ENCODE data around the gene SOX6. TPM values are rescaled to one million over a fixed set of nuclear protein-coding genes. Genes with fewer than 3 reads are reported as not detected.
"Not testable (repeated sequence)": the region's sequence is repeated elsewhere in the genome, so short reads cannot be mapped to it uniquely, and the experiment has no call there.

The SOX6 gene
- total RNA-seq, 2 donors from 2014 or later = 3.1 to 15.5 TPM

DNA sequence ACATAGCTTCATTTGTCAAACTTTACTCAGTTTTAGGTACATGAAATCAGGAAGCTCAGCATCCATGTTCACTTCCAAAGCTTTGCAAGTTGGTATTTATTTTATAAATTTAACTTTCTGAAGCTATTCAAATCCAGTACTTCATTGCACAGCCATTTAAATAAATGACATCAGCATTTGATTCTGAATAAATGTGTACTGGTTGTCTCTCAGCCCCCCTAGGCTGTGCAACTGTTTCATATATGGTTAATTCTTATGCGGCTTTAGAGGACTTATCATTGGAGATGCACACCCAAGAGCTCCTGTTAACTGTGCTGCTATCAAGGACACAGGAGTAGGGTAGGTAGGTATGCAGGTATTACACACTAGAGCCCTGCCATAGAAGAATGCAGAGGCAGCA is 325.1 kb downstream of the SOX6 start:
- DNase-seq (ENCODE audit: low spot score) = no peak
- H3K4me3 ChIP-seq = no peak overlapping the region
- H3K36me3 ChIP-seq = no peaks in the 10 kb centered on the region
- 100% methylated on average over 1 of the region's 1 CpG for WGBS
- H3K9me3 ChIP-seq = no peaks in the 10 kb centered on the region
- TF ChIP-seq, protein P1, sequence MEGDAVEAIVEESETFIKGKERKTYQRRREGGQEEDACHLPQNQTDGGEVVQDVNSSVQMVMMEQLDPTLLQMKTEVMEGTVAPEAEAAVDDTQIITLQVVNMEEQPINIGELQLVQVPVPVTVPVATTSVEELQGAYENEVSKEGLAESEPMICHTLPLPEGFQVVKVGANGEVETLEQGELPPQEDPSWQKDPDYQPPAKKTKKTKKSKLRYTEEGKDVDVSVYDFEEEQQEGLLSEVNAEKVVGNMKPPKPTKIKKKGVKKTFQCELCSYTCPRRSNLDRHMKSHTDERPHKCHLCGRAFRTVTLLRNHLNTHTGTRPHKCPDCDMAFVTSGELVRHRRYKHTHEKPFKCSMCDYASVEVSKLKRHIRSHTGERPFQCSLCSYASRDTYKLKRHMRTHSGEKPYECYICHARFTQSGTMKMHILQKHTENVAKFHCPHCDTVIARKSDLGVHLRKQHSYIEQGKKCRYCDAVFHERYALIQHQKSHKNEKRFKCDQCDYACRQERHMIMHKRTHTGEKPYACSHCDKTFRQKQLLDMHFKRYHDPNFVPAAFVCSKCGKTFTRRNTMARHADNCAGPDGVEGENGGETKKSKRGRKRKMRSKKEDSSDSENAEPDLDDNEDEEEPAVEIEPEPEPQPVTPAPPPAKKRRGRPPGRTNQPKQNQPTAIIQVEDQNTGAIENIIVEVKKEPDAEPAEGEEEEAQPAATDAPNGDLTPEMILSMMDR (IDR thresholded peaks at IDR 0.05) = no peak
- TF ChIP-seq POLR2A (IDR thresholded peaks at IDR 0.05) (no peak), POLR2AphosphoS5 (IDR thresholded peaks at IDR 0.05) (no peak)
- H3K27me3 ChIP-seq (replicated peaks; ENCODE audit: insufficient read depth) = no peaks in the 10 kb centered on the region
- no peak overlapping the region for H3K27ac ChIP-seq
- intact Hi-C loops (cut with DNase I) = no loop called here
- no peaks in the 10 kb centered on the region for H3K4me1 ChIP-seq (replicated peaks)

DNA sequence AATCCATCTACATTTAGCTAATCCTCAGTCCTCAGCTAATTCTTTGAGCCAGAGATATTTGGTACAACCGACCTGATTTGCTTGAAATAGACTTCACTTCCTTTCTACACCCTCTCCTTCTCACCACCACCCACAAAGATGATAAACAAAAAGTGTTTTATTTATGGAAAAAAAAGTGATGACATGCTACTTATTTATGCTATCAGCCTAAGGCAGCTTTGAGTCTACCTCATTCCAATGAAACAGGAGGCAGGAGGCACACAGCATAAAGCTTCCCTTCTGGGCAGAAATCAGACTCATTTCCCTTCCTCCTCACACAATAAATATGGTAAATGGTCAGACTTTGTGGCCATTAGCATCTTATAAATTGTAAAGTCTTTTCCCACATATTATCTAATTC is 325.7 kb downstream of the SOX6 start:
- Histone ChIP-seq H3K27me3 (replicated peaks; ENCODE audit: insufficient read depth) (no peaks in the 10 kb centered on the region), H3K4me1 (replicated peaks) (no peaks in the 10 kb centered on the region), H3K27ac (no peak overlapping the region), H3K4me3 (no peak overlapping the region), H3K36me3 (no peaks in the 10 kb centered on the region), H3K9me3 (no peaks in the 10 kb centered on the region)
- DNase-seq (ENCODE audit: low spot score) = no peak
- intact Hi-C loops (cut with DNase I) = no loop called here
- no peak for TF ChIP-seq POLR2AphosphoS5 (IDR thresholded peaks at IDR 0.05)
- TF ChIP-seq POLR2A (IDR thresholded peaks at IDR 0.05) = no peak
- TF ChIP-seq, protein P1 (IDR thresholded peaks at IDR 0.05) = no peak
- WGBS = 76% methylated on average over 1 of the region's 1 CpG

DNA sequence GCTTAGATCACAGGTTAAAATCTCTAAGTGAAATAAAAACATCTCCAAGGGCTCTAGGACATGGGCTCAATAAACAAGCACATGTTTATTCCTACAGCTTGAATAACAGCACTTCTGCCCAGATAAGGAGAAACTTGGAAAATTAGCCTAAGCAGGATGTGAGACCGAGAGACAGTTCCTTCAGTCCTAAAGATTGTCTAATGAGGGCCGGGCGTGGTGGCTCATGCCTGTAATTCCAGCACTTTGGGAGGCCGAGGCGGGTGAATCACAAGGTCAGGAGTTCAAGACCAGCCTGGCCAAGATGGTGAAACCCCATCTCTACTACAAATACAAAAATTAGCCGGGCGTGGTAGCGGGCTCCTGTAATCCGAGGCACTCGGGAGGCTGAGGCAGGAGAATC is 327.2 kb downstream of the SOX6 start:
- DNase-seq (ENCODE audit: low spot score); H3K4me3 ChIP-seq; H3K27ac ChIP-seq; H3K27me3 ChIP-seq (replicated peaks; ENCODE audit: insufficient read depth); H3K9me3 ChIP-seq; H3K4me1 ChIP-seq (replicated peaks); intact Hi-C loops (cut with DNase I); H3K36me3 ChIP-seq: not testable (repeated sequence)
- WGBS = 97% methylated on average over 10 of the region's 10 CpGs

DNA sequence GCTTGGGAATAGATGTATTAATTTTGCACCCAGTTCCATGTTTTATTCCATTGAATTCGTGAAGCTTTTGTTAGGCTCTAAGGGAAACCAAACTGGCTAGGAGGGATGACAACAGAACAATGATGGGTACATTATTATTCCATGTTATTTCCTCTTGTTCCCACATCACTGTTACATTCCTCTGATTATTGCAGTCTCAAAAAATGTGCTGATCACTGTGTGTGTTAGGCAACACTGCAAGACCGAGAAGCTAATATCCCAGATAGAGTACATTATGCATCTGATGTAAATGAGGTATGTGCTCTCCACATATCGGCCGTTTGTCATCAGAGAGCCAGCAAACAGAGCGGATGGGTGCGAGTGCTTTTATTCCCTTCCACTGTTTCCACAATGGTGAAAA is 327.9 kb downstream of the SOX6 start:
- Histone ChIP-seq H3K4me3 (no peak overlapping the region), H3K27ac (no peak overlapping the region), H3K9me3 (no peaks in the 10 kb centered on the region), H3K27me3 (replicated peaks; ENCODE audit: insufficient read depth) (no peaks in the 10 kb centered on the region), H3K36me3 (no peaks in the 10 kb centered on the region), H3K4me1 (replicated peaks) (no peaks in the 10 kb centered on the region)
- intact Hi-C loops (cut with DNase I) = no loop called here
- no peak for TF ChIP-seq POLR2AphosphoS5 (IDR thresholded peaks at IDR 0.05)
- no peak for TF ChIP-seq POLR2A (IDR thresholded peaks at IDR 0.05)
- DNase-seq (ENCODE audit: low spot score) = no peak
- 96% methylated on average over 6 of the region's 6 CpGs for WGBS

DNA sequence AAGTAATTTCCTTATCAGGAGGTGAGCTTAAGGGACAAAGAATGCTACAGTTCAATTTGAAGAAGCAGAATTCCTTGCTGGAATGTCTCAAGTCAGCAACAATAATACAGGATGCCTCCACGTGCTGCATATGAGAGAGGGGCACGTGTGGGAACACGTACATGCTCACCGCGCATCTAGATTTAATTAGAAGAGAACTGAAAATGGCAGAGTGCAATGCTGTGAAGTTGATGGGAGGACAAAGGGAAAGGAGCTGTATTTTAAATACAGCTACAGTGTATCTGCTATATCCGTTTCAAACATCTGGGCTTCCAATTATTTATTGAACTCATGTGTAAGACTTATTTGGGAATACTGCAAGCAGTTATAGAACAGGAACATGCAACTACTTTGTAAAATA is 328.7 kb downstream of the SOX6 start:
- 68% methylated on average over 6 of the region's 6 CpGs for WGBS
- no peak overlapping the region for H3K27ac ChIP-seq
- H3K4me3 ChIP-seq = no peak overlapping the region
- H3K36me3 ChIP-seq = no peaks in the 10 kb centered on the region
- no peaks in the 10 kb centered on the region for H3K27me3 ChIP-seq (replicated peaks; ENCODE audit: insufficient read depth)
- no peaks in the 10 kb centered on the region for H3K9me3 ChIP-seq
- TF ChIP-seq POLR2AphosphoS5 (IDR thresholded peaks at IDR 0.05) (no peak), POLR2A (IDR thresholded peaks at IDR 0.05) (no peak)
- TF ChIP-seq, protein P1 (IDR thresholded peaks at IDR 0.05) = no peak
- intact Hi-C loops (cut with DNase I) = no loop called here
- H3K4me1 ChIP-seq (replicated peaks) = no peaks in the 10 kb centered on the region
- DNase-seq (ENCODE audit: low spot score) = no peak

DNA sequence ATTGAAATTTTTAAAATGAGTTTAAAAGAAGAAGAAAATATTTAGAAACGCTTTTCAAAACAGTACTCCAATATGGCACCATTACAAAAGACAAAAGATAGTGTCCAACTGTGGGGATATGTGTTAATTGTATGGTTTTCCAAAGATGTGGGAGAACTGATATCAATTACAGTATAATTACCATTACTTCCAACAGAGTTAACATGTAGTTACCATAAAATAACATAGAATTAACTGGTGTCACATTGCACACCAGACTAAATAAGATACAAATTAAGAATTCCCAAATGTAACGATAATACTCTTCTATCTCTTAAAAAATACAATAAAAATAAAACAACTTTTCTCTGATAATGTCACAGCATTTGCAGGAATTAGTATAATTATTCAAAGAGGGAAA is 329.5 kb downstream of the SOX6 start:
- WGBS = 98% methylated on average over 2 of the region's 2 CpGs
- DNase-seq (ENCODE audit: low spot score) = no peak
- no peaks in the 10 kb centered on the region for H3K4me1 ChIP-seq (replicated peaks)
- H3K27me3 ChIP-seq (replicated peaks; ENCODE audit: insufficient read depth) = no peaks in the 10 kb centered on the region
- H3K4me3 ChIP-seq = no peak overlapping the region
- intact Hi-C loops (cut with DNase I) = no loop called here
- no peaks in the 10 kb centered on the region for H3K36me3 ChIP-seq
- no peaks in the 10 kb centered on the region for H3K9me3 ChIP-seq
- TF ChIP-seq POLR2A (IDR thresholded peaks at IDR 0.05) (no peak), POLR2AphosphoS5 (IDR thresholded peaks at IDR 0.05) (no peak)
- H3K27ac ChIP-seq = no peak overlapping the region

Measured in prostate gland (tissue), 2 donors.